OCI-LY7 (cell line): Measurements from ENCODE around the gene PAN3. TPM values are rescaled to one million over a fixed set of nuclear protein-coding genes. Genes with fewer than 3 reads are reported as not detected.

ENCODE experiments used
- BruUV-seq: library from RNA; stranded (reverse); fragments of 400-500 nt; replicated peaks from 2 replicates; lab custom pipeline; 2021; lab: Mats Ljungman, UMichigan
- CTCF ChIA-PET: fragments of 300-600 bp; sonication (Branson Sonifier 250); formaldehyde crosslinking; loops from one replicate; lab custom pipeline; 2022; ENCODE audit warnings: antibody characterized with exemption; ENCODE audit not compliant: unreplicated experiment; lab: Charles Lee
- POLR2A ChIA-PET: fragments of 300-600 bp; sonication (Branson Sonifier 250); formaldehyde crosslinking; loops from one replicate; lab custom pipeline; 2022; ENCODE audit warnings: antibody characterized with exemption; lab: Charles Lee
- DNase-seq: peaks from one replicate; pipeline ENCODE4 v3.0.0-alpha.2; 2015; ENCODE audit warnings: low spot score
- H2AFZ ChIP-seq: fragments of 200-600 bp; sonication (generic), shearing (Covaris generic); 2 replicates; pipeline ENCODE4 v1.6.1; 2014; ENCODE audit warnings: mild to moderate bottlenecking, antibody characterized with exemption, low read length, moderate library complexity
- H3K27ac ChIP-seq: fragments of 200-600 bp; sonication (generic); 2 replicates; pipeline ENCODE4 v1.5.1; 2014; ENCODE audit warnings: mixed run types, low read depth, mild to moderate bottlenecking, moderate library complexity, low read length, inconsistent platforms; ENCODE audit not compliant: poor library complexity, severe bottlenecking
- H3K36me3 ChIP-seq: fragments of 200-600 bp; sonication (generic); 2 replicates; pipeline ENCODE4 v1.6.1; 2014; ENCODE audit warnings: mild to moderate bottlenecking, antibody characterized with exemption, low read length, moderate library complexity, mixed read lengths; ENCODE audit not compliant: insufficient read depth
- H3K4me1 ChIP-seq: fragments of 200-600 bp; sonication (generic); 2 replicates; pipeline ENCODE4 v1.5.1; 2014; ENCODE audit warnings: mild to moderate bottlenecking, low read length; ENCODE audit not compliant: insufficient read depth, poor library complexity, severe bottlenecking
- H3K4me2 ChIP-seq: fragments of 200-600 bp; sonication (generic); 2 replicates; pipeline ENCODE4 v1.6.1; 2014; ENCODE audit warnings: mild to moderate bottlenecking, low read length
- H3K4me3 ChIP-seq: fragments of 200-600 bp; sonication (generic); 2 replicates; pipeline ENCODE4 v1.5.1; 2014; ENCODE audit warnings: mild to moderate bottlenecking, low read depth, low read length; ENCODE audit not compliant: poor library complexity, severe bottlenecking
- H3K79me2 ChIP-seq: fragments of 200-600 bp; sonication (generic); 2 replicates; pipeline ENCODE4 v1.6.1; 2016; ENCODE audit warnings: low read depth, mild to moderate bottlenecking, low read length, moderate library complexity, mixed read lengths; ENCODE audit not compliant: insufficient read depth
- H3K9me2 ChIP-seq: fragments of 200-600 bp; sonication (generic); 2 replicates; pipeline ENCODE4 v1.6.1; 2016; ENCODE audit warnings: mild to moderate bottlenecking, low read length, mixed read lengths; ENCODE audit not compliant: insufficient read depth
- H3K9me3 ChIP-seq: fragments of 200-600 bp; sonication (generic); 2 replicates; pipeline ENCODE4 v1.6.1; 2014; ENCODE audit warnings: mild to moderate bottlenecking, mixed run types, low read length, mixed read lengths
- H4K20me1 ChIP-seq: fragments of 200-600 bp; sonication (generic); 2 replicates; pipeline ENCODE4 v1.6.1; 2014; ENCODE audit warnings: mild to moderate bottlenecking, antibody characterized with exemption, low read length, moderate library complexity, mixed read lengths; ENCODE audit not compliant: insufficient read depth
- CTCF ChIP-seq: fragments of 200-600 bp; sonication (generic); conservative IDR thresholded peaks from 2 replicates; pipeline ENCODE4 v1.5.1; 2014; ENCODE audit warnings: mild to moderate bottlenecking, antibody characterized with exemption, low read length, moderate library complexity, mixed read lengths
- EZH2phosphoT487 ChIP-seq: fragments of 200-600 bp; sonication (generic); IDR thresholded peaks from 2 replicates; pipeline ENCODE4 v1.6.1; 2018; ENCODE audit warnings: low read depth, borderline replicate concordance, mild to moderate bottlenecking, mixed run types, antibody characterized with exemption, low read length, moderate library complexity, mixed read lengths
- intact Hi-C: fragments of 100-400 bp; cut with micrococcal nuclease; formaldehyde crosslinking; loops from one replicate; pipeline ENCODE4 v1.10.0; 2022; ENCODE audit not compliant: unreplicated experiment
- total RNA-seq, 2 experiments: library from RNA; depleted of rRNA in 1 of 2; stranded (reverse); fragments of >200 nt in 1 of 2; shearing (Covaris generic) in 1 of 2; gene quantifications; 2 replicates each; pipeline ENCODE4 v1.2.3, GENCODE V29; 2014 to 2022

Gene PAN3
- total RNA-seq, 2 experiments from 2014 or later = 20.4 to 54.8 TPM

- Histone ChIP-seq H3K9me2 (no peaks in the 10 kb centered on the region), H3K4me1 (no peaks in the 10 kb centered on the region), H2AFZ (no peak overlapping the region), H3K79me2 (no peaks in the 10 kb centered on the region), H3K27ac (no peak overlapping the region), H3K4me3 (no peak overlapping the region), H3K4me2 (no peak overlapping the region), H3K9me3 (no peaks in the 10 kb centered on the region), H3K36me3 (no peaks in the 10 kb centered on the region), H4K20me1 (no peaks in the 10 kb centered on the region)
- TF ChIP-seq CTCF (no peak), EZH2phosphoT487 (no peak)
- no TSS peak for BruUV-seq
- DNase-seq = no peak
- CTCF ChIA-PET = interaction anchor here (1.1 kb wide), 1 partner anchor 284 kb away, joined by 3 read pairs; no protein-coding TSS in a partner anchor
- intact Hi-C loops = loop anchor here (10.0 kb wide), 1 partner anchor 200 kb away; no protein-coding TSS in a partner anchor
- POLR2A ChIA-PET = interaction anchor here (0.7 kb wide), 1 partner anchor 174 kb away, joined by 3 read pairs; no protein-coding TSS in a partner anchor
Measured at GRCh38 chr13:28325022-28325421, 186.7 kb downstream of the PAN3 start.

GRCh38 chr13:28326056-28326455, 187.7 kb downstream of the PAN3 start:
- no TSS peak for BruUV-seq
- Histone ChIP-seq H3K4me2 (no peak overlapping the region), H4K20me1 (no peaks in the 10 kb centered on the region), H3K9me2 (no peaks in the 10 kb centered on the region), H3K4me1 (no peaks in the 10 kb centered on the region), H3K27ac (no peak overlapping the region), H3K79me2 (no peaks in the 10 kb centered on the region), H2AFZ (no peak overlapping the region), H3K4me3 (no peak overlapping the region), H3K9me3 (no peaks in the 10 kb centered on the region), H3K36me3 (no peaks in the 10 kb centered on the region)
- CTCF ChIA-PET = no interaction called here
- POLR2A ChIA-PET = interaction anchor here (0.6 to 0.7 kb wide), 2 partner anchors 309 to 882 kb away, joined by 3 to 5 read pairs; no protein-coding TSS in a partner anchor
- no peak for TF ChIP-seq EZH2phosphoT487
- no peak for TF ChIP-seq CTCF
- intact Hi-C loops = loop anchor here (10.0 kb wide), 1 partner anchor 199 kb away; no protein-coding TSS in a partner anchor
- DNase-seq = no peak
